GM21786 (cell line): ENCODE data around the gene SNHG17.
"Not testable (repeated sequence)": the region's sequence is repeated elsewhere in the genome, so short reads cannot be mapped to it uniquely, and the experiment has no call there.

Experiments
- ATAC-seq: cut with Tn5 transposase; IDR thresholded peaks from one replicate; pipeline ENCODE4 v1.9.1; 2021; ENCODE audit not compliant: unreplicated experiment

Gene SNHG17

DNA sequence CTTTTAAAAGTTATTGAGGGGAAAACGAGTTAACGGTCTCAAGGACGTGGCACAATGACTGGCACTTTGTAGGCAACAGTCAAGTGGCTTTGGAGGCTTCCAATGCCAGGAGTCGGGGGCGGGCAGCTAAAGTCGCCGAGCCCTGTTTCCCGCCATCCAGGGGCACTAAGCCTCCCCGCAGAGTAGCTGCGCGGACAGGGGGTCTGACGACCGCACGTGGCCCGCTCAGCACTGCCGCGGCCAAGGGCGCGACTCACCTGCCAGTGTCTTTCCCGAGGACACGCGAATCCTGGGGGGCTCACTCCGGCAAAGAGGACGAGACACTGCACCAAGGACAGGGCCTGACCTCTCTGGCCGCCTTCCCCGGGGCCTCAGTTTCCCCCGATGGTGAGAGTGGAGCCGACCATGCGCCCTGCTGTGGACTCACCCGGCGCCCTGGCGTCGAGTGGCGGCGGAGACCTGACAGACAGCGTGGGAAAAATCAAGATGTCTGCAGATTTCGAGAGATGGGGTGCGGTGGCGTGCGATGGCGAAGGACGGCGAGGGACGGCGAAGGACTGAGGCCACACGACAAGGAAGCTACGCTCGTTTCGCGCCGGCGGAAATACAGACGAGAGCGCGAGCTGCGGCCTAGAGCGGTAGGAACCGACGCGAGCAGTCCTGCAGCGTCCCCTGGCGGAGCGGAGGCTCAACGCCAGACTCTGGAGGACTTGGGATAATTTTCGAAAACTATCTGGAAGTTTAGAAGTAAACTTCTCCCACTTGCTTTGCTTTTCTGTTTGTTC, at the start of gene SNHG17:
Gene SNHG17, minus strand, starts transcription at position 559 of the 785 bp plus-strand sequence.
- ATAC-seq = peak; percentile 57

DNA sequence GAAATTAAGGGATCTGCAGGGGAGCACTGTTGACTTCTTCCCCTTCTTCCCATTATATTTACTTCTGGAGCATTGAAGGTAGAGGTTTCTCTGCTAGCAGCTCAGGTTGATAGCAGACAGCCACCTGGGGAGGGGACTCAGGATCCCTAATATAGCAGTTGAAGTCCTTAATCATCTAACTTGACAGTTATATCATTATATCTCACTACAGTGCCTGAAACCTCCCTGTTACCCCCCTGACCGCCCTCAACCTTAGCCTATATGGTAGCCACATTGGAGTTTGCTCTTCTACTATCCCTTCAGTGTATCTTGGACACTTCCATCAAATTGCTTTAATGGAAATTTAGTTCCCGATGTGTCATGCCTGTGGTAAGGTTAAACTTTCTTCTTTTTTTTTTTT, 44.5 kb upstream of the SNHG17 start:
- no peak for ATAC-seq

DNA sequence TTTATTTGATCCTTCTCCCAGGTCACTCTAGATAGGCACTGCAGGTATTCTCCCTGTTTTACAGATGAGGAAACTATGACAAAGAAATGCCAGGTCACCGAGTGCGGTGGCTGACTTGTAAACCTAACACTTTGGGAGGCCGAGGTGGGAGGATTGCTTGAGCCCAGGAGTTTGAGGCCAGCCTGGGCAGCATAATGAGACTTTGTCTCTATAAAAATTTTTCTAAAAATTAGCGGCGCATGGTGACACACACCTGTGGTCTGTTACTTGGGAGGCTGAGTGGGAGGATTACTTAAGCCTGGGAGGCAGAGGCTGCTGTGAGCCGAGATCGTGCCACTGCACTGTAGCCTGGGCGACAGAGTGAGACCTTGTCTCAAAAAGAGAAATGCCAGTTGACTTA, 42.6 kb upstream of the SNHG17 start:
- ATAC-seq = no peak

DNA sequence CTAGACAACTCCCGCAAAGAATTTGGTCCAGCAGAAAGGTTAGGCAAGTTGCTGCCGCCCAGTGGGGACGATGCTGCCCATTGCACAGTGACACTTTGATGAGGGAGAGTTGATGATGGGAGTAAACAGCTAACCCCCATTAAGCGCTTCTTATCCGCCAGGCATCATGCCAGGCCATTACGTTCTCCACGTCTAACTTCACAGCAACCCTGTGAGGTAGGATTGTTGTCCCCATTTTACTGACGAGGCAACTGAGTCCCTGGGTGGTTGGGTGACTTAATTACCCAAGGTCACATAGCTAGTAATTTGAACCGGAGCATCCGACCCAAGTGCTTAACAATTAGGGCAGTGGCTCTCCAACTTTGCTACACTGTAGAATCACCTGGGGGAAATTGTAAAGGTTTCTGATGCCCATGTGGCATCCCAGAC, 38.3 kb upstream of the SNHG17 start:
- no peak for ATAC-seq

DNA sequence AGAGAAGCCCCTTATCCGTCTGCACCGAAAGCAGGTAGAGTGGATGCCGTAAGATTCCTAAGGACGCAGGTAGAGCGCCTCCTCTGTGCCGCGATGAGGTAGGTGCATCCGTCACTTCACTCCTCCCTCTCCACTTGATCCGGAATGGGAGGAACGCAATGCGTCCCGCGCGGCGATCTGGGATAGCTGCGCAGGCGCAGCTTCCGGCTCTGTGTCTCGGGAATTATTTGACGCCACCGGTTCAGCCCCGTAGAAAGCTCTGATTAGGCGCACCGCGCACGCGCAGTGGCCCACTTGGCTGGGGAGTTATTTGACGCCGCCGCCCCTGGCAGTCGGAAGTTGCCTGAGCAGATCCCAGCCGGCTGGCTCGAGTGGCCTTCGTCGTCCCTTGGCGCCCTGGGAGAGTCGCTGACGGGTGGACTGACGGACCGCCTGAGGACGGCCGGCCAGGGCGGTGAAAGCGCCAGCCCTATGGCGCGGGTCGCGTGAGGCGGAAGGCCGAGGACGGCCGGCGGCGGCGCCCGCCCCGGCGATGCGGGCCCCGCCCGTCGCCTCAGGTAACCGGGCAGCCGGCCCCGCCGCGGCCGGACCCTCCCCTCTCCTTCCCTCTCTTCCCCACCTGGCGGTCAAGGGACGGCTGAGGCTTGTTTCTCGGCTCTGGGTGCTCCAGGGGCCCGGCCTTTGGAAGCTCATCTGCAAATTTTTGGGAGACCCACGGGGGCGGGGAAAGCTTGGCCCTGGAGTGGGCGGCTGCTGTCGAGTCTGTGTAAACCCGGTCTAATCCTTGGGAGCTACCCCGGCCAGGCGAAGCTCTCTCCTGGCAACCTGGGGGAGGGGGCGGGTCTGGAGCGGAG, 37.6 kb upstream of the SNHG17 start, which contains the start of gene RALGAPB:
Gene RALGAPB, plus strand, starts transcription at position 331 of the 854 bp plus-strand sequence. CDS start 15,590 bp downstream, outside the sequence.
- peak; percentile 88 for ATAC-seq

DNA sequence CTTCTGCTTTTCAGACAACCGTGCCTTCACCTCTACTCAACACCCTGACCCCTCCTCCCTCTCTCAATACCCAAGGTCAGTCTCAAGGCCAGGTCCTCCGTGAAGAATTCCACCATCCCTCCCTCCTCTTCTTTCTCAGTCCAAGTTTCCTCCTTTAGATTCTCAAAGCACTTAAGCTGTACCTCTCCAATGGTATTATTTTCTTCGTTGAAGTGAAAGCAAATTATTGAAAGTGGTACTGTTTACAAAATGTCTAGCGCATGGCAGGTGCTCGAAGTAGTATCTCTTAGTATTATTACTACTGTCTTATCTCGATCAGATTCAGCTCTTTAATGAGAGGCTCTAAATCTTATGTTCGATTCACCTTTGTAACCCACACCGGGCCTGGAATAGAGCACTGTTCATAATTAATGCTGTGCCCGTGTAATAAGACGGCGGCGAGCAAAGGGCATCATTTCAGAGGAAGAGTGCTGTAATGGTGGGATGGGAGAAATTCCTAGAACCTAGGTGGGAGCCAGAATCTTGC, 36.9 kb upstream of the SNHG17 start:
- no peak for ATAC-seq

DNA sequence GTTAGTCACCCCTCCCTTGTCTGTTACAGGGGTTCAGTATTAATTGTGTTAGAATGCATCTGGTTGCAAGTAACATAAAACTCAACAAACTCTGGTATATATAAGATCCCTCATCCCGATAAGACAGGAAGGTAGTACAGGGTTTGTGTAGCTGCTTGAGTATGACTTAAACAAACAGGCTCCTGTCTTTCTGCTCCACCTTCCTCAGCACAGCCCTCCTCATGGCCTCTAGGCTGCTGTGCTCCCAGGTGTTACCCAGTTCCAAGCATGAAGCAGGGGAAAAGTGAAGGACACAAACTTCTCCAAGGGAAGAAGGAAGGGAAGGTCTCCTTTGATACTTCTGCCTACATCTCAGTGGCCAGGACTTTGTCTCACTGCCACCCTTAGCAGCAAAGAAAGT, 36.1 kb upstream of the SNHG17 start:
- ATAC-seq = no peak

DNA sequence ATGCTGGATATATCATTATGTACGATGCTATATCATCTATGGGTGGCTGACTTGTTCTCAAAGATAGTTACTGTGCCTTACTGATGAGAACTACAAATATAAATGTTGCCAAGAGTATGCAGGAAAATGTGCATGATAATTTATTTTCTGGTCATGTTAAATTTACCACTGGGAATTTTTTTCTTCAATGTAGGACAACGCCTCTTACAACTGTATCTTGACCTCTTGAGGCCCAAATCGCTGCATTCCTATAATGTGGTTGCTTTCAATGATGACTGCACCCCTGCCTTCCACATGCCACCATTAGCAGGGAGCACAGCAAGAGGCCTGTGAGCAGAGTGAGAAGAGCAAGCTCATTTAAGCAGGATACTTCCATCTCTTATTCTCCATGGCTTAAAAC, 31.9 kb upstream of the SNHG17 start:
- no peak for ATAC-seq

DNA sequence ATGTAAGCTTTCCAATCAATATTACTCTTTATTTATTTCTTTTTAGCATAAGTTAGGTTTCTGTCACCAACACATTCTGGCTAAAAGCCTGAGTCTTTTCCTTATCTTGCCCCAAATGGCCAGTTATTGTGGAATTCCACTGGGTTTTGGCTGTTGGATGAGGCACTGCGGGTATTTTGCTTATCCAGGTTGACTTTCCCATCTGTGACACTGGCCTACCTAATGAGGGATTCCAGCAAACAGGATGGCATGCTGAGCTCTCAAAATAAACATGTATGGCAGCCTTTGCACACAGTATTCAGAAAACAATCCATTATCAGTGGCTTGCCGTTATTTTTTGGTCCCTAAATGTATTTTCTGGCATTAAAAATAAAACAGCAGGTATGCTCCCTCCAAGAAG, 31.0 kb upstream of the SNHG17 start:
- no peak for ATAC-seq

DNA sequence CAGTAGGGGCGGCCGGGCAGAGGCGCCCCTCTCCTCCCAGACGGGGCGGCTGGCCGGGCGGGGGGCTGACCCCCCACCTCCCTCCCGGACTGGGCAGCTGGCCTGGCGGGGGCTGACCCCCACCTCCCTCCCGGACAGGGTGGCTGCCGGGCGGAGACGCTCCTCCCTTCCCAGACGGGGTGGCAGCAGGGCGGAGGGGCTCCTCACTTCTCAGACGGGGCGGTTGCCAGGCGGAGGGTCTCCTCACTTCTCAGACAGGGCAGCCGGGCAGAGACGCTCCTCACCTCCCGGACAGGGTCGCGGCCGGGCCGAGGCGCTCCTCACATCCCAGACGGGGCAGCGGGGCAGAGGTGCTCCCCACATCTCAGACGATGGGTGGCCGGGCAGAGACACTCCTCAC, 26.4 kb upstream of the SNHG17 start:
- ATAC-seq = not testable (repeated sequence)

DNA sequence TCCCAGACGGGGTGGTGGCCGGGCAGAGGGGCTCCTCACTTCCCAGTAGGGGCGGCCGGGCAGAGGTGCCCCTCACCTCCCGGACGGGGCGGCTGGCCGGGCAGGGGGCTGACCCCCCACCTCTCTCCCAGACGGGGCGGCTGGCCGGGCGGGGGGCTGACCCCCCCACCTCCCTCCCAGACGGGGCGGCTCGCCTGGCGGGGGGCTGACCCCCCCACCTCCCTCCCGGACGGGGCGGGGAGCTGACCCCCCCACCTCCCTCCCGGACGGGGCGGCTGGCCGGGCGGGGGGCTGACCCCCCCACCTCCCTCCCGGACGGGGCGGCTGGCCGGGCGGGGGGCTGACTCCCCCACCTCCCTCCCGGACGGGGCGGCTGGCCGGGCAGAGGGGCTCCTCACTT, 26.0 kb upstream of the SNHG17 start:
- ATAC-seq = not testable (repeated sequence)

DNA sequence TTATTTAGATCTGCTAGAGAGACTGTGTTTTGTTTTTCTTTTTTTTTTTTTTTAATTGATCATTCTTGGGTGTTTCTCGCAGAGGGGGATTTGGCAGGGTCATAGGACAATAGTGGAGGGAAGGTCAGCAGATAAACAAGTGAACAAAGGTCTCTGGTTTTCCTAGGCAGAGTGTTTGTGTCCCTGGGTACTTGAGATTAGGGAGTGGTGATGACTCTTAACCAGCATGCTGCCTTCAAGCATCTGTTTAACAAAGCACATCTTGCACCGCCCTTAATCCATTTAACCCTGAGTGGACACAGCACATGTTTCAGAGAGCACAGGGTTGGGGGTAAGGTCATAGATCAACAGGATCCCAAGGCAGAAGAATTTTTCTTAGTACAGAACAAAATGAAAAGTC, 25.5 kb upstream of the SNHG17 start:
- ATAC-seq = not testable (repeated sequence)

DNA sequence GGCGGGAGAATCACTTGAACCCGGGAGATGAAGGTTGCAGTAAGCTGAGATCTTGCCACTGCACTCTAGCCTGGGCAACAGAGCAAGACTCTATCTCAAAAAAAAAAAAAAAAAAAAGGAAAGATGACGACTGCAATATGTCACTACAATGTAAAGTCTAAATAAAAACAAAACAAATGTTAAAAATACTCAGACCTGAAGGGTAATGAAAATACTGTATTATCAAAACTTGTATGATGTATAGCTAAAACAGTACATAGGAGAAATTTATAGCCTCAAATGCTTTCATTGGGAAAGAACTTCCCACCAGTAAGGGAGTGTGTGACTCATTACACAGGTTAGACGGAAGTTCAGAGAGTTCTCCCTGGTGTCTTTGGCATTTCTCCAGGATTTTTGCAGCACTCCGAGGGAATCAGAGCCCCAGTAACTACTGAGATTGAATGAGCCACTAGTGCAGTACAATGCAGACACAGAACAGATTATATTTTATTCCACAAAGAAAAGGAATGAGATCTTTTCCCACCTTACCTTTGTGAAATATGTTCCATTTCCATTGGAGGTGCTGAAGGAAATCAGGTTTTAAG, 25.0 kb upstream of the SNHG17 start:
- no peak for ATAC-seq

DNA sequence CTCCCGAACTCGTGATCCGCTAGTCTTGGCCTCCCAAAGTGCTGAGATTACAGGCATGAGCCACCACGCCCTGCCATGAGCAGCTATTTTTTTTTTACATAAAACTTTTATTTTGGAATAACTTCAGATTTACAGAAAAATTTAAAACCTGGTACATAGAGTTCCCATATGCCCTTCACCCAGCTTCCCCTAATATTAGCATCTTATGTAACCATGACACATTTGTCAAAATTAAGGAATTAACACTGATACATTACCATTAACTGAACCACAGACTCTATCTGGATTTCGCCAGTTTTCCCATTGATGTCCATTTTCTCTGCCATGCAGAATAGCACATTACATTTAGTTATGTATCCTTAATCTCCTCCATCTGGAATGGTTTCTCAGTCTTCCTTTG, 23.2 kb upstream of the SNHG17 start:
- no peak for ATAC-seq

DNA sequence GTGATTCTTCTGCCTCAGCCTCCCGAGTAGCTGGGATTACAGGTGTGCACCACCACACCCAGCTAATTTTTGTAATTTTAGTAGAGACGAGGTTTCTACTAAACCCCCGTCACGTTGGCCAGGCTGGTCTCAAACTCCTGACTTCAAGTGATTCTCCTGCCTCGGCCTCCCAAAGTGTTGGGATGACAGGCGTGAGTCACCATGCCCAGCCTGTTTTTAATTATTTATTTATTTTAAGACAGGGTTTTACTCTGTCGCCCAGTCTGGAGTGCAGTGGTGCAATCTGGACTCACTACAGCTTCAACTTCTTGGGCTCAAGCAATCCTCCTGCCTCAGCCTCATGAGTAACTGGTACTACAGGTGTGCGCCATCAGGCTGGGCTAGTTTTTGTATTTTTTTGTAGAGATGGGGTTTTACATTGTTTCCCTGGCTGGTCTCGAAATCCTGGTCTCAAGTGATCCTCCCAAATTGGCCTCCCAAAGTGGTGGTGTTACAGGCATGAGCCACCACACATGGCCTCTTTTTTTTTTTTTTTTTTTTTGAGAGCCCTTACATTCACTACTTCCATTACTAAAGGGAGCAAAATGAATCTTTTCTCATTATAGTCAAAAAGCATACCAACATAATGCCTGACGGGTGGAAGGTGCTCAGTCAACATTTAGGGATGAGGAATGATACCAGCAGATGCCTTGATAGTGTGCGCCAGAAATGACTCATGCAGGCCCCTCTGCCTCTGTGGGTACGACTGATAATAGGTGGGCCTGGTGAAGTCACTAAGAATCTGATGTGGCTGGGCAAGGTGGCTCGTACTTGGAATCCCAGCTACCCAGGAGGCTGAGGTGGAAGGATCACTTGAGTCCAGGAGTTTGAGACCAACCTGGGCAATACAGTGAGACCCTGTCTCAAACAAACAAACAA, 19.7 kb upstream of the SNHG17 start:
- no peak for ATAC-seq

DNA sequence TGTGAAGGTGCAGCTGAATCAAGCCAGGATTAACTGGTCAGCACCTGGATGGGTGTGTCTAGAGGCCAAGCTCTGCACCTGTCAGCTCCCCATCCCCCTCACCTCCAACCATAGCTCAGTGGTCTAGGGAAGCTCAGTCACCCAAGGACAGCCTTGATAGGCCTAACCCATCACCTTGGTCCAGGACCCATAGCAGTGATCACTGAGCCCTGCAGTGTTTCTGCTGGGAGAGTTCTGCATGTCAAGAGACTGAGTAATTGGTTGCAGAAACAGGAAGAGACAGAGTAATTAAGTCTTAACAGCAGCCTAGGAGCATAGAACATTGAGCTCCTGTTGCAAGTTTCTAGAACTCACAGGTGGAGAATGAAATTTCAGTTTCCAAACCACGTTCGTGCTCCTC, 18.8 kb upstream of the SNHG17 start:
- peak; percentile 82 for ATAC-seq

DNA sequence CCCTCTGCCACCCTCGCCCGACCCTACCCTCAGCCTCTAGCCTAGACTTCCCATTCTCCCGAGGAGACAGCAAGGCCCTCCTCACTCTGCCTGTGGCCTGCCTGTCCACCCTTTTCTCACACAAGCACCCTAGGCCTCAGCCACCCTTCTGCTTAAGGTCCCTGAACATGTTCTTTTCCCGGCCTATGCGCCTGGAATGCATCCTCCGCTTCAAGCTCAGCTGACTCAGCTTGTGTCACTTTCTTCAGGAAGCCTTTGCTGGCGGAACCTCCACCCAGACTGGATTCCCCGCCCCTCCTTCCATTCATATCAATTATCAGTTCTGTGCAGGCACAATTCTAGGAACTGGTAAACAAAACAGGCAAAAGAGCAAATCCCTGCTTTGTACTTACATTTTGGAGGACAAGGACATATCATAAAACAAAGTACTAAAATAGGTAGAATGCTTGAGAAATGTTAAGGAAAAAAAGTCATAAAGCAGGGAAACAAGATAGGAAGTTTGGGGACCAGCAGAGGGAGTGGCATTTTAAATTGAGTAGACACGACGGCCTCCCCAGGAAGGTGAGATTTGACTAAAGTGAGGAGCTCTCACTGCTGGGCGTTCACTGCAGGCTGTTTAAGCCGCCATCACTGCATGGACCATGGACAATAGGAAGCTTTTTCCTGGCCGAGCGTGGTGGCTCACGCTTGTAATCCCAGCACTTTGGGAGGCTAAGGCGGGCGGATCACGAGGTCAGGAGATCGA, 17.9 kb upstream of the SNHG17 start:
- ATAC-seq = no peak

DNA sequence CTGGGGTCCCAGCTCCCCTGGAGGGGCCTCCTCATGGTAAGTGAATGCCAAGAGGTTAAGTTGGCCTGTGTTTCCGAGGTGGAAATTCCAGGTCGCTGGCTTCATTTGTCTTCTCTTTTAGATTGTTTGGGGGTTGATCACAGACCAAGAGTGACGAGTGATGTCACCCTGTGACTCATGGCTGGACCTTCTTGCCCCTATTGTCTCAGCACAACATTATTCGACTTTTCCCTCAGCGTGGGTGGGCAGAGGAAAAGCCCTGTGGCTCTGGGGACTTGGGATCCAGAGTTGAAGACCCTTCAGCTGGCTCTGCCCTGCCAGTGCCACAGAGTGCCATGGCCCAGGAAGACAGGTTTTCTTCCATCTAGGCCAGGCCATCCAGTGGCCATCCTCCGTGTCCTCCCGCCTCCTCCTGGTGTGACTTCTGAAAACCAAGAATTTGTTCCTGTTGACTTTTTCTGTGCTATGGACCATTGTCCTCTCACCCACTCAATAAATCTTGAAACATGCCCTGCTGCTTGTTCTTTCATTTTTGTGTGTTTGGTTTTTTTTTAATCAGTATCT, 15.4 kb upstream of the SNHG17 start:
- ATAC-seq = no peak

DNA sequence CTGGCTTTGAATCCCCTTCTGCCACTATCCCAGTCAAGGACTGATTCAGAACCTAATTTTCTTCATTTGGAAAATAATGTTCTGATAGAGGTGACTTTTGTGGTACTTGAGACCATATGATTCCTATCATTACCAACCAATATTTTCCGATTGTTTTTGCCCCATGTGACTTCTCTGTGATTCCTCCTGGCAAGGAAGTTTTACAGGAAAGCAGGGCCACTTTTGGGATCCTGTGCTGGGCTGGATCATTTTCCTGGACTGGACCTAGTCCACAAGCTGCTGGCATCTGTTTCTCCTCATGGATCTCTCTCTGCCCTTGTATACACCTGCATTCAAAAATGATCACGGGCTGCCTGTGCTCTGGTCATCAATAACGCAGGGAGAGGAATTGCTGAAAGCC, 13.9 kb upstream of the SNHG17 start:
- ATAC-seq = no peak
